CD4-positive, alpha-beta T cell (primary cell): ENCODE results near the gene DTD1. TPM values are rescaled to one million over a fixed set of nuclear protein-coding genes. Genes with fewer than 3 reads are reported as not detected.
"Not testable (repeated sequence)": the region's sequence is repeated elsewhere in the genome, so short reads cannot be mapped to it uniquely, and the experiment has no call there.

Experiments
- ATAC-seq: fragments of 200-7000 bp; cut with Tn5 transposase; one replicate; pipeline ENCODE4 v1.10.0; 2022; ENCODE audit warnings: mild to moderate bottlenecking; ENCODE audit not compliant: poor library complexity
- CTCF ChIA-PET: fragments of 350-600 bp; sonication (Branson Sonifier 250); formaldehyde crosslinking; loops from one replicate; lab custom pipeline; 2021; ENCODE audit warnings: antibody characterized with exemption, inconsistent platforms; lab: Charles Lee
- POLR2A ChIA-PET: fragments of 350-600 bp; sonication (Branson Sonifier 250); formaldehyde crosslinking; loops from one replicate; lab custom pipeline; 2021; ENCODE audit warnings: antibody characterized with exemption, inconsistent platforms; lab: Charles Lee
- DNase-seq, 14 experiments: peaks; one replicate each; pipeline ENCODE4 v3.0.0-alpha.2; 2013 to 2020; ENCODE audit warnings: mixed read lengths in 2 of 14
- H3K27ac ChIP-seq, 2 donors: one replicate each; pipeline versions ENCODE4 v1.5.1 to v1.7.0; 2013; ENCODE audit warnings: low read length in 2 of 2, low read depth in 1 of 2, mild to moderate bottlenecking in 1 of 2
- H3K27me3 ChIP-seq, 2 experiments: 1 replicate in 1 of 2; 2 replicates in 1 of 2; pipeline versions ENCODE4 v1.6.1 to v1.7.0; 2013; ENCODE audit warnings: low read length in 2 of 2, control low read depth in 1 of 2, mild to moderate bottlenecking in 1 of 2, moderate library complexity in 1 of 2; ENCODE audit not compliant: insufficient read depth in 2 of 2, control insufficient read depth in 1 of 2
- H3K36me3 ChIP-seq: one replicate; pipeline ENCODE4 v1.6.1; 2013; ENCODE audit warnings: low read length, control low read depth; ENCODE audit not compliant: insufficient read depth
- H3K4me1 ChIP-seq: one replicate; pipeline ENCODE4 v1.6.1; 2013; ENCODE audit warnings: low read length, control low read depth; ENCODE audit not compliant: insufficient read depth
- H3K4me3 ChIP-seq: one replicate; pipeline ENCODE4 v1.5.1; 2013; ENCODE audit warnings: mild to moderate bottlenecking, low read length, moderate library complexity
- H3K9me3 ChIP-seq, 2 experiments: 1 replicate in 1 of 2; 2 replicates in 1 of 2; pipeline versions ENCODE4 v1.6.1 to v1.7.0; 2013; ENCODE audit warnings: low read length in 2 of 2, mild to moderate bottlenecking in 2 of 2, control low read depth in 1 of 2, moderate library complexity in 1 of 2; ENCODE audit not compliant: control insufficient read depth in 1 of 2, insufficient read depth in 1 of 2
- H3K27ac Mint-ChIP-seq: one replicate; pipeline ENCODE4 v1.8.0; 2020; ENCODE audit warnings: mixed read lengths
- H3K27me3 Mint-ChIP-seq: one replicate; pipeline ENCODE4 v1.8.0; 2021; ENCODE audit warnings: mixed read lengths
- H3K36me3 Mint-ChIP-seq: one replicate; pipeline ENCODE4 v1.8.0; 2021; ENCODE audit warnings: low read depth, mixed read lengths
- H3K4me1 Mint-ChIP-seq: one replicate; pipeline ENCODE4 v1.8.0; 2021; ENCODE audit warnings: low read depth, mixed read lengths
- H3K4me3 Mint-ChIP-seq: one replicate; pipeline ENCODE4 v1.8.0; 2020; ENCODE audit warnings: mild to moderate bottlenecking, mixed read lengths
- H3K9me3 Mint-ChIP-seq: one replicate; pipeline ENCODE4 v1.8.0; 2020; ENCODE audit warnings: mixed read lengths
- CTCF ChIP-seq: fragments of 200-600 bp; IDR thresholded peaks from one replicate; pipeline ENCODE4 v1.8.0; 2022; ENCODE audit warnings: antibody characterized with exemption, mild to moderate bottlenecking
- intact Hi-C, 2 experiments: fragments of 100-400 bp; cut with DNase I in 1 of 2; cut with micrococcal nuclease in 1 of 2; formaldehyde crosslinking; loops; one replicate each; pipeline versions ENCODE4 v1.15.1 to v1.9.0; 2023 to 2025; cut with DNase I, micrococcal nuclease
- total RNA-seq, 174 experiments: library from RNA in 2 of 174; stranded (reverse) in 2 of 174; gene quantifications; one replicate each; pipeline ENCODE4 v1.2.3 and lab custom pipeline; 2021 to 2026

The DTD1 gene
- total RNA-seq, 2 experiments from 2014 or later: 15.4 to 16.1 TPM

- DNase-seq (no peak), ATAC-seq (no peak)
- Mint-ChIP-seq H3K27ac (no peak overlapping the region), H3K27me3 (peaks cover 23% of the 10 kb centered on the region), H3K36me3 (no peaks in the 10 kb centered on the region), H3K4me3 (no peak overlapping the region), H3K9me3 (peaks cover 5% of the 10 kb centered on the region), H3K4me1 (no peaks in the 10 kb centered on the region)
- no peaks in the 10 kb centered on the region for H3K4me1 ChIP-seq
- H3K36me3 ChIP-seq: no peaks in the 10 kb centered on the region
- H3K27ac ChIP-seq: no peak overlapping the region
- ChIA-PET CTCF (no interaction called here), POLR2A (no interaction called here)
- peaks cover 0 to 7% of the 10 kb centered on the region in 2 experiments for H3K9me3 ChIP-seq
- intact Hi-C loops: no loop called here
- H3K27me3 ChIP-seq: no peaks in the 10 kb centered on the region
- TF ChIP-seq CTCF: no peak
- no peak overlapping the region for H3K4me3 ChIP-seq
Observed at GRCh38 chr20:18783385-18783959, 195.6 kb downstream of the DTD1 start.

- H3K4me3 ChIP-seq, H3K27ac Mint-ChIP-seq, H3K4me1 Mint-ChIP-seq, H3K9me3 Mint-ChIP-seq, H3K9me3 ChIP-seq, H3K27ac ChIP-seq, H3K36me3 ChIP-seq, H3K36me3 Mint-ChIP-seq, H3K4me3 Mint-ChIP-seq, DNase-seq, ATAC-seq, H3K4me1 ChIP-seq, CTCF ChIA-PET, POLR2A ChIA-PET, intact Hi-C loops: not testable (repeated sequence)
- H3K27me3 ChIP-seq: peaks cover 0 to 13% of the 10 kb centered on the region in 2 experiments
- H3K27me3 Mint-ChIP-seq: peaks cover 54% of the 10 kb centered on the region
Observed at GRCh38 chr20:18787046-18787445, 199.2 kb downstream of the DTD1 start.

- no peak for ATAC-seq
- Mint-ChIP-seq H3K9me3 (peaks cover 5% of the 10 kb centered on the region), H3K36me3 (no peaks in the 10 kb centered on the region), H3K4me1 (no peaks in the 10 kb centered on the region), H3K4me3 (no peak overlapping the region), H3K27me3 (peaks cover 60% of the 10 kb centered on the region), H3K27ac (no peak overlapping the region)
- CTCF ChIA-PET: no interaction called here
- no peak overlapping the region for H3K27ac ChIP-seq
- H3K4me3 ChIP-seq: no peak overlapping the region
- no peak for TF ChIP-seq CTCF
- peaks cover 0 to 7% of the 10 kb centered on the region in 2 experiments for H3K9me3 ChIP-seq
- POLR2A ChIA-PET: no interaction called here
- no peaks in the 10 kb centered on the region for H3K4me1 ChIP-seq
- H3K36me3 ChIP-seq: no peaks in the 10 kb centered on the region
- H3K27me3 ChIP-seq: peaks cover 0 to 13% of the 10 kb centered on the region in 2 experiments
- no peak for DNase-seq
- intact Hi-C loops: no loop called here
Observed at GRCh38 chr20:18788021-18788420, 200.2 kb downstream of the DTD1 start.

GRCh38 chr20:18790787-18791186 is 202.9 kb downstream of the DTD1 start:
- no peak for ATAC-seq

More at GRCh38 chr20:18790787-18791186, 202.9 kb downstream of the DTD1 start:
- Mint-ChIP-seq H3K36me3 (peaks cover 9% of the 10 kb centered on the region), H3K4me1 (peaks cover 18% of the 10 kb centered on the region), H3K4me3 (no peak overlapping the region), H3K27me3 (peaks cover 56% of the 10 kb centered on the region), H3K9me3 (peaks cover 5% of the 10 kb centered on the region), H3K27ac (no peak overlapping the region)
- no peak overlapping the region for H3K4me3 ChIP-seq
- intact Hi-C loops: loop anchor here (5.0 to 10.0 kb wide), 7 partner anchors 283 to 1924 kb away; partner anchors contain the start of genes CFAP61 (in 2 of the 2), CRNKL1 (in 2 of the 2), KAT14 (in 1 of the 2) and MGME1 (in 1 of the 2)
- H3K27ac ChIP-seq: no peak overlapping the region
- TF ChIP-seq CTCF: no peak
- POLR2A ChIA-PET: no interaction called here
- CTCF ChIA-PET: no interaction called here
- H3K9me3 ChIP-seq: peaks cover 0 to 7% of the 10 kb centered on the region in 2 experiments
- DNase-seq: no peak
- H3K27me3 ChIP-seq: peaks cover 0 to 13% of the 10 kb centered on the region in 2 experiments
- H3K4me1 ChIP-seq: peaks cover 11% of the 10 kb centered on the region
- H3K36me3 ChIP-seq: no peaks in the 10 kb centered on the region
